Measurements from ENCODE around the gene MSRB1. TPM values are rescaled to one million over a fixed set of nuclear protein-coding genes. Genes with fewer than 3 reads are reported as not detected.
A peak's percentile ranks its signal among the peaks of the same experiment; 100 is the strongest.

MSRB1 gene
- total and polyA plus RNA-seq, 9 of the 15 experiments (the other 6 are each of a cell fraction or from before 2014, with no cell fraction given), result 5.4 to 33.7 (median 25.7) TPM

DNA sequence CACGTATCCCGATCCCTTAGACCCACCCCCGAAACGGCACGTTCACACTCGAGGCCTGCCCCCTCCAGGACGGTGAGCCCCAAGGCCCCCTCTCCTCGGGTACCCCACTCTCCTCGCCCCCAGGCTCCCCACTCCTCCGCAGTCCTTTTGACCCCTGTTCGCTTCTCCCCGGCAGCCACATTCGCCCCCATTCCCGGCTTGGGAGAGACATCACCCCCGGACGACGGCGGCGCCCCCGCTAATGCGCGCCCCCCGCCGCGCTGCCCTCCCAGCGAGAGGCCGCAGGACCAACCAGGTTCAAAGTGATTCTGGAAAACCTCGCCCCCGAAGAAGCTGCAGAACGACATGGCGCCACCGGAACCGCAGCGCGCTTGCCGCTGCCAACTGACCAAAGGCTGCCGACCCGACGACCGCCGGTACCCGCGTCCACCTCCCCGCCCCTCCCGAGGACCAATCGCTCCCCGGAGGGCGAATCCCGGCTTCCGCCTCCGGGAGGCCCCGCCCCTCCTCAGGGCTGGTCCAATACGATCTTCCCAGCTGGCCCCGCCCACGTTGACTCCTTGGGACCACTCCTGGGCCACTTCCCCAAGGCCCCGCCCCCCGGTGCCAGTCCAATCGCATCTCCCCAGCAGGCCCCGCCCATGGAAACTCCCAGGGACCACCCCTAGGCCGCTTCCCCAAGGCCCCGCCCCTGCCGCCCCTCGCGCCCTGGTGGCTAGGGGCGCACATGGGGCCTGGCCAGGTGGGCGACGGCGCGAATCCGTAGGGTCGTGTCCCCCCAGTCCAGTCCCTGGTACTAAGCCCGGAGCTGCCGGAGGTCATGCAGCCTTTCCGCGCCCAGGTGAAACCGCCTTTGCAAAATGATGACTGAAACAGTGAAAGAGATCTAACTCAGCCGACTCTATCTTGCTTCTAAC lies at the start of gene MSRB1 (continued):
- TF ChIP-seq, protein P1, sequence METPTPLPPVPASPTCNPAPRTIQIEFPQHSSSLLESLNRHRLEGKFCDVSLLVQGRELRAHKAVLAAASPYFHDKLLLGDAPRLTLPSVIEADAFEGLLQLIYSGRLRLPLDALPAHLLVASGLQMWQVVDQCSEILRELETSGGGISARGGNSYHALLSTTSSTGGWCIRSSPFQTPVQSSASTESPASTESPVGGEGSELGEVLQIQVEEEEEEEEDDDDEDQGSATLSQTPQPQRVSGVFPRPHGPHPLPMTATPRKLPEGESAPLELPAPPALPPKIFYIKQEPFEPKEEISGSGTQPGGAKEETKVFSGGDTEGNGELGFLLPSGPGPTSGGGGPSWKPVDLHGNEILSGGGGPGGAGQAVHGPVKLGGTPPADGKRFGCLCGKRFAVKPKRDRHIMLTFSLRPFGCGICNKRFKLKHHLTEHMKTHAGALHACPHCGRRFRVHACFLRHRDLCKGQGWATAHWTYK (CRISPR knock-in tag; IDR thresholded peaks at IDR 0.05), result no peak
- TF ChIP-seq HMGN3 (IDR thresholded peaks at IDR 0.05; ENCODE audit: borderline replicate concordance, extremely low read depth, insufficient read length, low read depth, low read length), result no peak
- no peak for TF ChIP-seq ATF1 (CRISPR knock-in tag; IDR thresholded peaks at IDR 0.05)
- TF ChIP-seq ATF1 (tag; IDR thresholded peaks at IDR 0.05), result peak; percentile 51
- TF ChIP-seq EGR1 (conservative IDR thresholded peaks at IDR 0.05), result peak; percentile 58
- TF ChIP-seq, protein P2, sequence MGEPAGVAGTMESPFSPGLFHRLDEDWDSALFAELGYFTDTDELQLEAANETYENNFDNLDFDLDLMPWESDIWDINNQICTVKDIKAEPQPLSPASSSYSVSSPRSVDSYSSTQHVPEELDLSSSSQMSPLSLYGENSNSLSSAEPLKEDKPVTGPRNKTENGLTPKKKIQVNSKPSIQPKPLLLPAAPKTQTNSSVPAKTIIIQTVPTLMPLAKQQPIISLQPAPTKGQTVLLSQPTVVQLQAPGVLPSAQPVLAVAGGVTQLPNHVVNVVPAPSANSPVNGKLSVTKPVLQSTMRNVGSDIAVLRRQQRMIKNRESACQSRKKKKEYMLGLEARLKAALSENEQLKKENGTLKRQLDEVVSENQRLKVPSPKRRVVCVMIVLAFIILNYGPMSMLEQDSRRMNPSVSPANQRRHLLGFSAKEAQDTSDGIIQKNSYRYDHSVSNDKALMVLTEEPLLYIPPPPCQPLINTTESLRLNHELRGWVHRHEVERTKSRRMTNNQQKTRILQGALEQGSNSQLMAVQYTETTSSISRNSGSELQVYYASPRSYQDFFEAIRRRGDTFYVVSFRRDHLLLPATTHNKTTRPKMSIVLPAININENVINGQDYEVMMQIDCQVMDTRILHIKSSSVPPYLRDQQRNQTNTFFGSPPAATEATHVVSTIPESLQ (CRISPR knock-in tag; IDR thresholded peaks at IDR 0.05), result no peak
- peak; percentile 19 for TF ChIP-seq BRD9 (IDR thresholded peaks at IDR 0.05; ENCODE audit: low read depth, partially characterized antibody)
- TF ChIP-seq L3MBTL2 (IDR thresholded peaks at IDR 0.05), result peak; percentile 81
- TF ChIP-seq FOS (IDR thresholded peaks at IDR 0.05; ENCODE audit: extremely low read depth, insufficient read length), result peak; percentile 41
- TF ChIP-seq SRF (CRISPR knock-in tag; IDR thresholded peaks at IDR 0.05), result 0 out of 4 replicates have a peak, but pooled peaks of 1 of the 2 experiments have one; percentile 49
- peak; percentile 64 to 68 for TF ChIP-seq NRF1 (conservative IDR thresholded peaks at IDR 0.05 in 1 of 2, IDR thresholded peaks at IDR 0.05 in 1 of 2)
- peak; percentile 38 for TF ChIP-seq NFYB (IDR thresholded peaks at IDR 0.05; ENCODE audit: extremely low read depth, insufficient read length)
- no peak for TF ChIP-seq ZBTB1 (CRISPR knock-in tag; IDR thresholded peaks at IDR 0.05; ENCODE audit: borderline replicate concordance, low read depth)
- peak; percentile 22 for TF ChIP-seq CHD4 (IDR thresholded peaks at IDR 0.05; ENCODE audit: insufficient read depth, insufficient replicate concordance, low read depth, low read length, poor library complexity, severe bottlenecking)
- TF ChIP-seq ZNF408 (CRISPR knock-in tag; IDR thresholded peaks at IDR 0.05; ENCODE audit: low read depth), result no peak
- TF ChIP-seq ZNF561 (CRISPR knock-in tag; conservative IDR thresholded peaks at IDR 0.05), result 0 out of 2 replicates have a peak, but pooled peaks have one; percentile 26
- no peak for TF ChIP-seq ZNF445 (CRISPR knock-in tag; IDR thresholded peaks at IDR 0.05; ENCODE audit: low read depth)
- peak; percentile 49 to 61; a peak in 2 of 4 replicates for TF ChIP-seq MAZ (CRISPR knock-in tag; conservative IDR thresholded peaks at IDR 0.05 in 1 of 2, IDR thresholded peaks at IDR 0.05 in 1 of 2)
- TF ChIP-seq NCOA4 (IDR thresholded peaks at IDR 0.05; ENCODE audit: partially characterized antibody), result no peak
- TF ChIP-seq KLF10 (CRISPR knock-in tag; IDR thresholded peaks at IDR 0.05), result no peak
- peak; percentile 54; the same call in 1 of the 2 replicates for TF ChIP-seq NCOA6 (IDR thresholded peaks at IDR 0.05)
- no peak for TF ChIP-seq HNRNPL (IDR thresholded peaks at IDR 0.05; ENCODE audit: low read depth, low read length)
- TF ChIP-seq CBFA2T3 (IDR thresholded peaks at IDR 0.05), result no peak
- no peak for TF ChIP-seq MCM3 (IDR thresholded peaks at IDR 0.05)
- TF ChIP-seq ZNF354B (CRISPR knock-in tag; IDR thresholded peaks at IDR 0.05), result no peak
- TF ChIP-seq SUPT5H (IDR thresholded peaks at IDR 0.05), result peak; percentile 80
